Adrenal gland (tissue), 12 donors: ENCODE measurements around the gene POLD2. TPM values are rescaled to one million over a fixed set of nuclear protein-coding genes. Genes with fewer than 3 reads are reported as not detected.

Source experiments
- DNase-seq, 7 donors: peaks; one replicate each; pipeline ENCODE4 v3.0.0-alpha.2; 2019 to 2020
- H3K27ac ChIP-seq, 5 donors: fragments of 200-600 bp; sonication (generic) in 4 of 5; 1 replicate in 3 of 5; 2 replicates in 2 of 5; pipeline versions ENCODE4 v1.5.1 to v1.8.0; 2016 to 2020; ENCODE audit warnings: mild to moderate bottlenecking in 1 of 5
- H3K27me3 ChIP-seq: fragments of 200-600 bp; 2 replicates; pipeline ENCODE4 v1.8.0; 2021
- H3K36me3 ChIP-seq, 2 donors: fragments of 200-600 bp; replicated peaks in 1 of 2; 1 replicate in 1 of 2; 2 replicates in 1 of 2; pipeline versions ENCODE4 v1.5.1 to v1.8.0; 2018 to 2022
- H3K4me1 ChIP-seq, 2 donors: fragments of 200-600 bp; replicated peaks in 1 of 2; 1 replicate in 1 of 2; 2 replicates in 1 of 2; pipeline versions ENCODE4 v1.5.1 to v1.8.0; 2018 to 2021
- H3K4me3 ChIP-seq, 4 donors: fragments of 200-600 bp; sonication (generic) in 3 of 4; one replicate each; pipeline ENCODE4 v1.5.1; 2016 to 2018
- H3K9me3 ChIP-seq, 3 donors: fragments of 200-600 bp; sonication (generic) in 1 of 3; replicated peaks in 1 of 3; 1 replicate in 2 of 3; 2 replicates in 1 of 3; pipeline versions ENCODE4 v1.5.1 to v1.8.0; 2016 to 2021
- POLR2A ChIP-seq, 2 donors: fragments of 450-650 bp; IDR thresholded peaks; one replicate each; pipeline ENCODE4 v1.6.1; 2017; ENCODE audit warnings: antibody characterized with exemption in 2 of 2, mild to moderate bottlenecking in 2 of 2, moderate library complexity in 1 of 2
- WGBS, 4 donors: extraction: QIAGEN DNeasy Blood & Tissue Kit in 2 of 4; methylation state at CpG; one replicate each; pipeline versions ENCODE4 v1.1.5 to v1.1.7; 2013 to 2017; 5-methylcytosine and 5-hydroxymethylcytosine counted together
- intact Hi-C, 2 donors: fragments of 100-400 bp; cut with DNase I; formaldehyde crosslinking; loops; one replicate each; pipeline versions ENCODE4 v1.14.1 to v1.15.0; 2022 to 2023
- polyA plus RNA-seq, 3 donors: library from polyadenylated mRNA; stranded (reverse); fragments of 200-250 nt in 2 of 3; fragments of 350-450 nt in 1 of 3; fragmentation: Illumina TruSeq in 1 of 3; extraction: RNeasy Lipid Tissue Mini Kit (QIAGEN cat#74804) in 1 of 3; gene quantifications; one replicate each; pipeline ENCODE4 v1.2.3, GENCODE V29; 2013 to 2014
- total RNA-seq, 9 donors: library from RNA; depleted of rRNA in 4 of 9; stranded (reverse); fragments of >200 nt in 4 of 9; fragments of 120-200 nt in 1 of 9; fragmentation: NEBNext Ultra II Directional in 1 of 9; extraction: Animal tissue kit (Norgen Biotek cat#: 25700) in 1 of 9; gene quantifications; one replicate each; pipeline versions ENCODE4 v1.1.0 to v1.2.4, GENCODE V29; 2013 to 2023
- TF ChIP-seq, protein P1 (sequence below), 6 experiments: fragments of 450-650 bp in 4 of 6; fragments of 200-600 bp in 2 of 6; sonication (generic) in 1 of 6; IDR thresholded peaks; 1 replicate in 5 of 6; 2 replicates in 1 of 6; pipeline versions ENCODE4 v1.5.1 to v1.8.0; 2016 to 2021; ENCODE audit warnings: antibody characterized with exemption in 6 of 6, mild to moderate bottlenecking in 2 of 6, moderate library complexity in 1 of 6
- donor health status: healthy with polysubstance abuse.
- donor health status: Bipolar disorder and iron deficiency.
- donor health status: DM: yes; HTN: yes; CAD: no.
- donor health status: DM: no; HTN: no; CAD: no.
- donor health status: DM: no; HTN: no; CAD: no.
- donor health status: DM: yes; HTN: yes; CAD: no.

POLD2 gene
- total and polyA plus RNA-seq, 12 donors: 47.5 to 127 (median 78.1) TPM

- intact Hi-C loops: no loop called here
- no peak for DNase-seq
- Histone ChIP-seq H3K36me3 (no peaks in the 10 kb centered on the region), H3K4me3 (no peak overlapping the region), H3K9me3 (no peaks in the 10 kb centered on the region), H3K27ac (no peak overlapping the region), H3K27me3 (no peaks in the 10 kb centered on the region), H3K4me1 (no peaks in the 10 kb centered on the region)
- WGBS, 4 donors: 83 to 97% (median 86%) methylated on average over 5 to 8 of the region's 8 CpGs
- TF ChIP-seq, protein P1, sequence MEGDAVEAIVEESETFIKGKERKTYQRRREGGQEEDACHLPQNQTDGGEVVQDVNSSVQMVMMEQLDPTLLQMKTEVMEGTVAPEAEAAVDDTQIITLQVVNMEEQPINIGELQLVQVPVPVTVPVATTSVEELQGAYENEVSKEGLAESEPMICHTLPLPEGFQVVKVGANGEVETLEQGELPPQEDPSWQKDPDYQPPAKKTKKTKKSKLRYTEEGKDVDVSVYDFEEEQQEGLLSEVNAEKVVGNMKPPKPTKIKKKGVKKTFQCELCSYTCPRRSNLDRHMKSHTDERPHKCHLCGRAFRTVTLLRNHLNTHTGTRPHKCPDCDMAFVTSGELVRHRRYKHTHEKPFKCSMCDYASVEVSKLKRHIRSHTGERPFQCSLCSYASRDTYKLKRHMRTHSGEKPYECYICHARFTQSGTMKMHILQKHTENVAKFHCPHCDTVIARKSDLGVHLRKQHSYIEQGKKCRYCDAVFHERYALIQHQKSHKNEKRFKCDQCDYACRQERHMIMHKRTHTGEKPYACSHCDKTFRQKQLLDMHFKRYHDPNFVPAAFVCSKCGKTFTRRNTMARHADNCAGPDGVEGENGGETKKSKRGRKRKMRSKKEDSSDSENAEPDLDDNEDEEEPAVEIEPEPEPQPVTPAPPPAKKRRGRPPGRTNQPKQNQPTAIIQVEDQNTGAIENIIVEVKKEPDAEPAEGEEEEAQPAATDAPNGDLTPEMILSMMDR (IDR thresholded peaks at IDR 0.05): no peak
- TF ChIP-seq POLR2A (IDR thresholded peaks at IDR 0.05): no peak
These were observed 15.3 kb upstream of the POLD2 start for GRCh38 chr7:44138698-44139097.

DNA sequence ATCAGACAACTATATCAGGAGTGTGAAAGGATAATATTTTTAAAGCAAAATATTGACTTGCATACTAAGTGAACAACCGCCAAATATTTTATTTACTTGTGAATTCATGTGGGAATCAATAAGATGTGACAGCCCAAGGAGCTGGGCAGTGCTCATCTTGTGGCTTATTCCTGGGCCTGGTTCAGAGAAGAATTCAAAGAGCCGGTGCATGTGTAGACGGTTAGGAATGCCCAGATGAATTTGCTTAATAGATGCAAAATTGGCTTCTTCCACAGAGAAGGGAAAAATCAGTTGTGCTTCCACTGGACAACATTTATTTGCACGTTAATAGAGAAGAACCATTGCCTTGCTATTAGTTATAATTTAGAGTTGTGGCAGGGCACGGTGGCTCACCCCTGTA is 13.4 kb upstream of the POLD2 start:
- DNase-seq: no peak
- H3K4me1 ChIP-seq: no peaks in the 10 kb centered on the region
- TF ChIP-seq, protein P1 (IDR thresholded peaks at IDR 0.05): no peak
- no peak for TF ChIP-seq POLR2A (IDR thresholded peaks at IDR 0.05)
- H3K27ac ChIP-seq: no peak overlapping the region
- WGBS, 4 donors: 77 to 91% (median 89%) methylated on average over 5 of the region's 5 CpGs
- H3K27me3 ChIP-seq: no peaks in the 10 kb centered on the region
- no peaks in the 10 kb centered on the region for H3K36me3 ChIP-seq
- intact Hi-C loops: no loop called here
- no peaks in the 10 kb centered on the region for H3K9me3 ChIP-seq
- H3K4me3 ChIP-seq: no peak overlapping the region

- no peaks in the 10 kb centered on the region for H3K36me3 ChIP-seq
- H3K27me3 ChIP-seq: no peaks in the 10 kb centered on the region
- H3K4me1 ChIP-seq: no peaks in the 10 kb centered on the region
- H3K9me3 ChIP-seq: no peaks in the 10 kb centered on the region
- intact Hi-C loops: no loop called here
- H3K27ac ChIP-seq: no peak overlapping the region
- H3K4me3 ChIP-seq: no peak overlapping the region
- WGBS, 4 donors: 93 to 99% (median 97%) methylated on average over 4 of the region's 4 CpGs
- DNase-seq: no peak
- TF ChIP-seq POLR2A (IDR thresholded peaks at IDR 0.05): no peak
- TF ChIP-seq, protein P1 (IDR thresholded peaks at IDR 0.05): no peak
These were observed 11.7 kb upstream of the POLD2 start for GRCh38 chr7:44134943-44135628.

DNA sequence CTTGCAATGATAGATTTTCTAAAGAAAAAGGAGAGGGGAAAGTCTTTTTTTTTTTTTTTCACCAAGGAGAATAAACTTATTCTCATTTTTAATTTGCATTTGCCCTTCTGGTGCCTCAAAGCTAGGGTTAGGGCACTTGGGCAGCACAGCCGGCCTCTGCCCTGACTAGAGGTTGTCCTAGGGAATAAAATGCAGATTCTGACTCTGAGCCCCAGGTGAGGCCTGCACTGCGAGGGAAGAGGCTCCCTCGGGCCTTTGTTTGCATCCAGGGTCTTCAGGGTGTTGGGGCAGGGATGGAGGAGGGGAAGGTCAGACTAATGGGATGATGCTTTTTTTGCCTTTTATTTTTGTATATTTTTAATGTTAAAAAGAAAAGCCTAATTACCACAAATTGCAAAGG is 9.9 kb upstream of the POLD2 start:
- intact Hi-C loops: no loop called here
- TF ChIP-seq POLR2A (IDR thresholded peaks at IDR 0.05): no peak
- TF ChIP-seq, protein P1 (IDR thresholded peaks at IDR 0.05): no peak
- DNase-seq: no peak
- 61 to 76% (median 71%) methylated on average over 3 of the region's 3 CpGs for WGBS, 4 donors
- Histone ChIP-seq H3K4me1 (no peaks in the 10 kb centered on the region), H3K9me3 (no peaks in the 10 kb centered on the region), H3K4me3 (no peak overlapping the region), H3K27ac (no peak overlapping the region), H3K27me3 (no peaks in the 10 kb centered on the region), H3K36me3 (no peaks in the 10 kb centered on the region)
